ENCODE results near the gene VPS54. TPM values are rescaled to one million over a fixed set of nuclear protein-coding genes. Genes with fewer than 3 reads are reported as not detected.
"Not testable (repeated sequence)": the region's sequence is repeated elsewhere in the genome, so short reads cannot be mapped to it uniquely, and the experiment has no call there.

The VPS54 gene
- total RNA-seq, 1 experiment from 2014 or later: 31.8 TPM

- in situ Hi-C loops (cut with HindIII; ENCODE audit: low pct_unique_long_range_greater_than_20kb, low sequenced_read_pairs): no loop called here
- no peak for DNase-seq (ENCODE audit: low read depth, low spot score)
Observed at GRCh38 chr2:63865159-63865799, 153.9 kb downstream of the VPS54 start.

- no peak for DNase-seq (ENCODE audit: low read depth, low spot score)
- in situ Hi-C loops (cut with HindIII; ENCODE audit: low pct_unique_long_range_greater_than_20kb, low sequenced_read_pairs): no loop called here
Observed at GRCh38 chr2:63863707-63864106, 155.5 kb downstream of the VPS54 start.

GRCh38 chr2:63862806-63863205 is 156.4 kb downstream of the VPS54 start:
- in situ Hi-C loops (cut with HindIII; ENCODE audit: low pct_unique_long_range_greater_than_20kb, low sequenced_read_pairs): no loop called here
- DNase-seq (ENCODE audit: low read depth, low spot score): no peak

GRCh38 chr2:63861220-63861822 is 157.9 kb downstream of the VPS54 start:
- DNase-seq (ENCODE audit: low read depth, low spot score): peak; percentile 79
- in situ Hi-C loops (cut with HindIII; ENCODE audit: low pct_unique_long_range_greater_than_20kb, low sequenced_read_pairs): no loop called here

GRCh38 chr2:63858291-63858690 is 160.9 kb downstream of the VPS54 start:
- DNase-seq (ENCODE audit: low read depth, low spot score): no peak
- in situ Hi-C loops (cut with HindIII; ENCODE audit: low pct_unique_long_range_greater_than_20kb, low sequenced_read_pairs): no loop called here

- in situ Hi-C loops (cut with HindIII; ENCODE audit: low pct_unique_long_range_greater_than_20kb, low sequenced_read_pairs): no loop called here
- no peak for DNase-seq (ENCODE audit: low read depth, low spot score)
Observed at GRCh38 chr2:63856303-63856603, 163.0 kb downstream of the VPS54 start.

GRCh38 chr2:63855418-63856302 is 163.6 kb downstream of the VPS54 start:
- no peak for DNase-seq (ENCODE audit: low read depth, low spot score)
- in situ Hi-C loops (cut with HindIII; ENCODE audit: low pct_unique_long_range_greater_than_20kb, low sequenced_read_pairs): no loop called here

- in situ Hi-C loops (cut with HindIII; ENCODE audit: low pct_unique_long_range_greater_than_20kb, low sequenced_read_pairs): no loop called here
- no peak for DNase-seq (ENCODE audit: low read depth, low spot score)
Observed at GRCh38 chr2:63853527-63854310, 165.5 kb downstream of the VPS54 start.

GRCh38 chr2:63851691-63852311 is 167.4 kb downstream of the VPS54 start:
- no peak for DNase-seq (ENCODE audit: low read depth, low spot score)
- in situ Hi-C loops (cut with HindIII; ENCODE audit: low pct_unique_long_range_greater_than_20kb, low sequenced_read_pairs): no loop called here

- no peak for DNase-seq (ENCODE audit: low read depth, low spot score)
- in situ Hi-C loops (cut with HindIII; ENCODE audit: low pct_unique_long_range_greater_than_20kb, low sequenced_read_pairs): no loop called here
Observed at GRCh38 chr2:63850649-63851048, 168.6 kb downstream of the VPS54 start.

- DNase-seq (ENCODE audit: low read depth, low spot score): no peak
- in situ Hi-C loops (cut with HindIII; ENCODE audit: low pct_unique_long_range_greater_than_20kb, low sequenced_read_pairs): no loop called here
Observed at GRCh38 chr2:63850204-63850571, 169.0 kb downstream of the VPS54 start.

GRCh38 chr2:63849381-63850203 is 169.6 kb downstream of the VPS54 start:
- DNase-seq (ENCODE audit: low read depth, low spot score): no peak
- in situ Hi-C loops (cut with HindIII; ENCODE audit: low pct_unique_long_range_greater_than_20kb, low sequenced_read_pairs): no loop called here

- DNase-seq (ENCODE audit: low read depth, low spot score); in situ Hi-C loops (cut with HindIII; ENCODE audit: low pct_unique_long_range_greater_than_20kb, low sequenced_read_pairs): not testable (repeated sequence)
Observed at GRCh38 chr2:63847571-63847970, 171.7 kb downstream of the VPS54 start.

GRCh38 chr2:63846487-63846886 is 172.7 kb downstream of the VPS54 start:
- in situ Hi-C loops (cut with HindIII; ENCODE audit: low pct_unique_long_range_greater_than_20kb, low sequenced_read_pairs): no loop called here
- no peak for DNase-seq (ENCODE audit: low read depth, low spot score)

GRCh38 chr2:63845866-63846265 is 173.4 kb downstream of the VPS54 start:
- in situ Hi-C loops (cut with HindIII; ENCODE audit: low pct_unique_long_range_greater_than_20kb, low sequenced_read_pairs): no loop called here
- DNase-seq (ENCODE audit: low read depth, low spot score): no peak

GRCh38 chr2:63844616-63845015 is 174.6 kb downstream of the VPS54 start:
- in situ Hi-C loops (cut with HindIII; ENCODE audit: low pct_unique_long_range_greater_than_20kb, low sequenced_read_pairs): no loop called here
- no peak for DNase-seq (ENCODE audit: low read depth, low spot score)

- no peak for DNase-seq (ENCODE audit: low read depth, low spot score)
- in situ Hi-C loops (cut with HindIII; ENCODE audit: low pct_unique_long_range_greater_than_20kb, low sequenced_read_pairs): no loop called here
Observed at GRCh38 chr2:63843791-63844190, 175.4 kb downstream of the VPS54 start.

All from SK-MEL-5 (cell line).